Measurements from ENCODE around the gene ARHGEF37. TPM values are rescaled to one million over a fixed set of nuclear protein-coding genes. Genes with fewer than 3 reads are reported as not detected.
A peak's percentile ranks its signal among the peaks of the same experiment; 100 is the strongest.
"Not testable (repeated sequence)": the region's sequence is repeated elsewhere in the genome, so short reads cannot be mapped to it uniquely, and the experiment has no call there.

Gene ARHGEF37
- total RNA-seq, 1 experiment from 2014 or later: 0.24 TPM

GRCh38 chr5:149647334-149647733, 66.0 kb downstream of the ARHGEF37 start:
- no peak for DNase-seq (ENCODE audit: low read depth)

GRCh38 chr5:149648464-149649393, 67.4 kb downstream of the ARHGEF37 start:
- not testable (repeated sequence) for DNase-seq (ENCODE audit: low read depth)

GRCh38 chr5:149649730-149650129, 68.4 kb downstream of the ARHGEF37 start:
- not testable (repeated sequence) for DNase-seq (ENCODE audit: low read depth)

- no peak for DNase-seq (ENCODE audit: low read depth)
Measured at GRCh38 chr5:149651686-149652085, 70.4 kb downstream of the ARHGEF37 start.

GRCh38 chr5:149652697-149653096, 71.4 kb downstream of the ARHGEF37 start:
- DNase-seq (ENCODE audit: low read depth): no peak

- no peak for DNase-seq (ENCODE audit: low read depth)
Measured at GRCh38 chr5:149654231-149654630, 72.9 kb downstream of the ARHGEF37 start.

GRCh38 chr5:149654883-149655505, 73.7 kb downstream of the ARHGEF37 start:
- DNase-seq (ENCODE audit: low read depth): no peak

- no peak for DNase-seq (ENCODE audit: low read depth)
Measured at GRCh38 chr5:149656576-149657182, 75.4 kb downstream of the ARHGEF37 start.

- no peak for DNase-seq (ENCODE audit: low read depth)
Measured at GRCh38 chr5:149657324-149657723, 76.0 kb downstream of the ARHGEF37 start.

GRCh38 chr5:149658299-149658698, 77.0 kb downstream of the ARHGEF37 start:
- no peak for DNase-seq (ENCODE audit: low read depth)

GRCh38 chr5:149664083-149664482, 82.8 kb downstream of the ARHGEF37 start:
- no peak for DNase-seq (ENCODE audit: low read depth)

- DNase-seq (ENCODE audit: low read depth): no peak
Measured at GRCh38 chr5:149664666-149665415, 83.5 kb downstream of the ARHGEF37 start.

- DNase-seq (ENCODE audit: low read depth): no peak
Measured at GRCh38 chr5:149665416-149666175, 84.3 kb downstream of the ARHGEF37 start.

- DNase-seq (ENCODE audit: low read depth): peak; percentile 34
Measured at GRCh38 chr5:149666212-149666852, 85.0 kb downstream of the ARHGEF37 start.

GRCh38 chr5:149667084-149667828, 86.0 kb downstream of the ARHGEF37 start:
- DNase-seq (ENCODE audit: low read depth): peak; percentile 19

- no peak for DNase-seq (ENCODE audit: low read depth)
Measured at GRCh38 chr5:149667829-149668330, 86.6 kb downstream of the ARHGEF37 start.

GRCh38 chr5:149669273-149669672, 88.0 kb downstream of the ARHGEF37 start:
- DNase-seq (ENCODE audit: low read depth): not testable (repeated sequence)

- DNase-seq (ENCODE audit: low read depth): no peak
Measured at GRCh38 chr5:149671544-149671943, 90.2 kb downstream of the ARHGEF37 start.

GRCh38 chr5:149672701-149673476, 91.6 kb downstream of the ARHGEF37 start:
- DNase-seq (ENCODE audit: low read depth): peak; percentile 39

All from RPMI7951 (cell line).